AG04450 (cell line): ENCODE measurements around the gene RTN4RL2. TPM values are rescaled to one million over a fixed set of nuclear protein-coding genes. Genes with fewer than 3 reads are reported as not detected.

Experiments
- CTCF ChIA-PET: fragments of 300-600, 350-600 bp; formaldehyde crosslinking; extraction: SDS; loops from one replicate; lab custom pipeline; 2022; ENCODE audit warnings: antibody characterized with exemption, inconsistent platforms; lab: Charles Lee
- POLR2A ChIA-PET: fragments of 350-600 bp; formaldehyde crosslinking; extraction: SDS; loops from one replicate; lab custom pipeline; 2021; ENCODE audit warnings: antibody characterized with exemption, inconsistent platforms; lab: Yijun Ruan, JAX
- DNase-seq: peaks from one replicate; pipeline ENCODE4 v3.0.0-alpha.2; 2011; ENCODE audit warnings: low read depth, low spot score
- H3K27ac ChIP-seq: one replicate; pipeline ENCODE4 v1.5.1; 2012; ENCODE audit warnings: low read depth, low read length, control low read depth
- H3K27me3 ChIP-seq: one replicate; pipeline ENCODE4 v1.6.0; 2012; ENCODE audit warnings: low read length; ENCODE audit not compliant: control insufficient read depth, insufficient read depth
- H3K4me3 ChIP-seq: 2 replicates; pipeline ENCODE4 v1.5.1; 2011; ENCODE audit warnings: mild to moderate bottlenecking, low read depth, low read length, control low read depth
- H3K9me3 ChIP-seq: 2 replicates; pipeline ENCODE4 v1.5.1; 2012; ENCODE audit warnings: low read length; ENCODE audit not compliant: control insufficient read depth, insufficient read depth
- polyA plus RNA-seq: library from polyadenylated mRNA; depleted of rRNA; stranded (reverse); fragments of >200 nt; gene quantifications from 2 replicates; pipeline ENCODE4 v1.2.3, GENCODE V29; 2011
- TF ChIP-seq, protein P1 (sequence below): IDR thresholded peaks from 2 replicates; pipeline ENCODE4 v1.5.1; 2011; ENCODE audit warnings: low read depth, low read length, control low read depth, inconsistent platforms

RTN4RL2 gene
- polyA plus RNA-seq, 1 experiment: 0.11 TPM

DNA sequence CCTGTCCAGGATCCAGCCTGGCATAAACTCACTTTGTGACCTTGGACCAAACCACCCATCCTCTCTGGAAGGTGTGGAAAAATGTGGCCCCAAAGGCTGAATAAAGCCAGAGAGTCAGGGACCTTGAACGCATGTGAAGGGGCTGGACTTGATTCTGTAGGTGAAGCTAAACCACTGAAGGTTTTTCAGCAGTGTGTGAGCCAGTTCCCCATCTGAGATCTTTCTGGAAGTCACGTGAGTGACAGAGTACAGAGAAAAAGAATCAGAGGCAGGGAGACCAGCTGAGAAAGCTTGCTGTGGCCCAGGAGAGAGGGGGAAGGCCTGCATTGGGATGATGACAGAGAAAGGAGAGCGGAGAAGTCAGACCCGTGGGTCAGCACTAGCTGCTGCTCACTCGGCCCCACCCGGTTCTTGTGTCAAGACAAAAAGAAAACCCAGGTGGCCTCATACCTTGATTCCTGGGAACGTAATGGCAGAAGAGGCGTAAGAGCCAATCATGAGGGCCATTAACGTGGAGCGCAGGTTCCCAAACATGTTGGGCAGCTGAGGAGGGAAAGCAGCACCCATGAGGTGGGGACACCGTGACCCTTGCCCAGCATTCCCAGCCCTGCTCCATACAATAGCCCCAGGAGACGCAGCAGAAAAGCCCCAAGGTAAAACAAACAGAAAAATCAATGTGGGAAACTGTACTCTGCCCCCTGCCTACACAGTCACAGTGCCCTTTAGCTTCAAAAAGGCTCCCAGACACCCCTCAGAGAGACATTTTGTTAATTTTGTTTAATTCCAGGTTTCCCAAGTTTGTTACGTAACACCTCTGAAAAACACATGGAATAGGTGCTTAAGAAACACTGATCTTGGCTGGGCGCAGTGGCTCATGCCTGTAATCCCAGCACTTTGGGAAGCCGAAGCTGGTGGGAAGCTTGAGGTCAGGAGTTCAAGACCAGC, 37.2 kb downstream of the RTN4RL2 start:
- H3K27ac ChIP-seq: no peak overlapping the region
- H3K4me3 ChIP-seq: no peak overlapping the region
- POLR2A ChIA-PET: interaction anchor here (1.1 kb wide), 1 partner anchor 17 kb away, joined by 3 read pairs; no protein-coding TSS in a partner anchor
- TF ChIP-seq, protein P1, sequence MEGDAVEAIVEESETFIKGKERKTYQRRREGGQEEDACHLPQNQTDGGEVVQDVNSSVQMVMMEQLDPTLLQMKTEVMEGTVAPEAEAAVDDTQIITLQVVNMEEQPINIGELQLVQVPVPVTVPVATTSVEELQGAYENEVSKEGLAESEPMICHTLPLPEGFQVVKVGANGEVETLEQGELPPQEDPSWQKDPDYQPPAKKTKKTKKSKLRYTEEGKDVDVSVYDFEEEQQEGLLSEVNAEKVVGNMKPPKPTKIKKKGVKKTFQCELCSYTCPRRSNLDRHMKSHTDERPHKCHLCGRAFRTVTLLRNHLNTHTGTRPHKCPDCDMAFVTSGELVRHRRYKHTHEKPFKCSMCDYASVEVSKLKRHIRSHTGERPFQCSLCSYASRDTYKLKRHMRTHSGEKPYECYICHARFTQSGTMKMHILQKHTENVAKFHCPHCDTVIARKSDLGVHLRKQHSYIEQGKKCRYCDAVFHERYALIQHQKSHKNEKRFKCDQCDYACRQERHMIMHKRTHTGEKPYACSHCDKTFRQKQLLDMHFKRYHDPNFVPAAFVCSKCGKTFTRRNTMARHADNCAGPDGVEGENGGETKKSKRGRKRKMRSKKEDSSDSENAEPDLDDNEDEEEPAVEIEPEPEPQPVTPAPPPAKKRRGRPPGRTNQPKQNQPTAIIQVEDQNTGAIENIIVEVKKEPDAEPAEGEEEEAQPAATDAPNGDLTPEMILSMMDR: no peak
- DNase-seq: no peak
- H3K9me3 ChIP-seq: no peaks in the 10 kb centered on the region; the same call in 1 of the 2 replicates
- CTCF ChIA-PET: interaction anchor here (0.5 to 1.8 kb wide), 5 partner anchors 29 to 1044 kb away, joined by 3 to 10 read pairs (median 3); no protein-coding TSS in a partner anchor
- no peaks in the 10 kb centered on the region for H3K27me3 ChIP-seq

DNA sequence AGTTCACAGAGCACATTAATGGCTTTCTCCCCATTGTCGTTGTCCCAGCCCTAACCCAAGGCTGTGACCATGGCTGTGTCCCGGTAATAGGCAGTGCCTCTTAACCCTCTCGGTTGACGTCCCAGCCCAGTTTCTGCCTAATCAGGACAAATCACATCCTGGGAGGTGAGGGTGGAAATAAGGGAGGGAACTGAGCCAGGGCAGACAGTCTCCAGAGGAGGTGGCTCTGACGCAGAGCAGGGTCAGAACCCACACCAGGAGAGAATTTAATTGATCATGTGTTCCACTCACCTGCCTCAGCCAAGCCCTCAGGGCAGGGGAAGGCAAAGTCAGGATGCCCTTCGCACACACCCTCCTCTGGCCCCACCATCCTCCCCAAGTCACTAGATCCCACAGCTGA, 38.2 kb downstream of the RTN4RL2 start:
- no peak overlapping the region for H3K4me3 ChIP-seq
- no peak overlapping the region for H3K27ac ChIP-seq
- no peaks in the 10 kb centered on the region for H3K27me3 ChIP-seq
- no peak for DNase-seq
- TF ChIP-seq, protein P1: no peak
- H3K9me3 ChIP-seq: no peaks in the 10 kb centered on the region; the same call in 1 of the 2 replicates
- CTCF ChIA-PET: interaction anchor here (0.6 kb wide), 1 partner anchor 144 kb away, joined by 4 read pairs; no protein-coding TSS in a partner anchor
- POLR2A ChIA-PET: interaction anchor here (1.1 kb wide), 1 partner anchor 16 kb away, joined by 3 read pairs; no protein-coding TSS in a partner anchor

DNA sequence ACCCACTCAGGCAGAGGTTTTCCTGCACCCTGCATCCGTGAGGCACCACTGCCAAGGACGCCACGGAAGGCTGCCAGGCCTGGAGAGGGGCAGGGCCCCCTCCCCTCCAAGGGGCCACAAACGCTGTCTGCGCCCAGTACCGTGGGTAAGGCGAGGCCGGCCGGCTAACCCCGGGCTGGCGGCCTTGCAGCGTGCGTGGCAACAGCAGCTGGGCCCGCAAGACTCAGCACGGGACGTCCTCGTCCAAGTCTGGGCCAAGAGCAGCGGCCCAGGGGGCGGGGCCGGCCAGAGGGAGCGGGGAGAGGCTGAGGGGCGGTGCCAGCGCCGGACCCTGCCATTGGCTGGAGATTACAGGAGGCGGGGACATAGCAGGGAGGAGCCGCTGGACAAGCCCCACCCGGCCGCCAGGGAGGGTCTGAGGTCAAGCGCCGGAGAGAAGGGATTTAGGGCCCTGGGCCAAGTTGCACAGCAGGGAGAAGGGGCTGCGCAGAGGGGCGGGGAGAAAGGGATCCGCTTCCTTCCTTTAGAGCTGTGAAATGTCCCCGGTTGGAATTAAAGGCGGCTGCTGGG, 39.2 kb downstream of the RTN4RL2 start:
- Histone ChIP-seq H3K27me3 (no peaks in the 10 kb centered on the region), H3K9me3 (no peaks in the 10 kb centered on the region; the same call in 1 of the 2 replicates), H3K27ac (peak overlapping the region; percentile 73), H3K4me3 (peak overlapping the region; percentile 47)
- peak; percentile 61 for DNase-seq
- ChIA-PET CTCF (interaction anchor here (0.6 to 3.5 kb wide), 5 partner anchors 15 to 657 kb away, joined by 3 to 16 read pairs (median 4); no protein-coding TSS in a partner anchor), POLR2A (interaction anchor here (0.5 kb wide), 2 partner anchors 18 to 117 kb away, joined by 3 read pairs; no protein-coding TSS in a partner anchor)
- TF ChIP-seq, protein P1: no peak

DNA sequence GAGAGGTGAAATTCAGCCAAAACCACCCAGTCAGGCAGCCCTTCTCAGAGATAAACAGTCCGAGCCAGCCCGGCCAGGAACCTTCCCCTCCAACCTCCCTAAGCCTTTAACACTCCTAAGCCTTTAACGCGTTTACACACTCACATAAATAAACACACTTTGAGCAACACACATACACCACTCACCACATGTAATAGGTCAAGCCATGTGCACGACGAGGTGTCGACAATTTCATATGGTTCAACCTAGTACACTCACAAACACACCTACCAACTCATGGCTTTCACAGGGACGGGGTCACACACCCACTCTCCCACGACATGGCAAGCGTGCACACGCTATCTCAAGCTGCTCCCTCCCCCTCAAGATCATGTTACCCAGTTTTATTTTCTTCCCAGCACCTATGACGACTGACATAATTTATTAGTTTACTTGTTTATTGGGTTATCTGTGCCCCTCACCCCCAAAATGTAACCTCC, 39.7 kb downstream of the RTN4RL2 start:
- TF ChIP-seq, protein P1: no peak
- Histone ChIP-seq H3K27ac (peak overlapping the region; percentile 39), H3K9me3 (no peaks in the 10 kb centered on the region; the same call in 1 of the 2 replicates), H3K27me3 (no peaks in the 10 kb centered on the region), H3K4me3 (peak overlapping the region; percentile 47)
- no peak for DNase-seq
- CTCF ChIA-PET: interaction anchor here (0.7 to 3.5 kb wide), 5 partner anchors 13 to 42 kb away, joined by 3 to 16 read pairs (median 4); no protein-coding TSS in a partner anchor
- POLR2A ChIA-PET: interaction anchor here (0.5 kb wide), 1 partner anchor 18 kb away, joined by 3 read pairs; no protein-coding TSS in a partner anchor
